SK-N-SH treated with all-trans-retinoic acid at 6 μM for 48 hours (cell line): ENCODE results near the gene PHKA2.
A peak's percentile ranks its signal among the peaks of the same experiment; 100 is the strongest.

Source experiments
- ATAC-seq: fragments of 200-7000 bp; cut with Tn5 transposase; 3 replicates; pipeline ENCODE4 v1.9.1; 2020; ENCODE audit warnings: mild to moderate bottlenecking, moderate library complexity
- BACH2 ChIP-seq: fragments of 250-450 bp; sonication (Bioruptor Pico); IDR thresholded peaks from 2 replicates; pipeline ENCODE4 v1.9.0; 2021; ENCODE audit warnings: mild to moderate bottlenecking, borderline replicate concordance
- CSDC2 ChIP-seq: fragments of 250-450 bp; sonication (Bioruptor Pico); IDR thresholded peaks from 2 replicates; pipeline ENCODE4 v1.5.0; 2020; ENCODE audit warnings: mild to moderate bottlenecking, moderate library complexity
- CSRNP3 ChIP-seq: fragments of 250-450 bp; sonication (Bioruptor Pico); IDR thresholded peaks from 2 replicates; pipeline ENCODE4 v1.5.1; 2021; ENCODE audit warnings: mild to moderate bottlenecking, moderate library complexity
- ESRRG ChIP-seq: fragments of 250-450 bp; sonication (Bioruptor Pico); IDR thresholded peaks from 2 replicates; pipeline ENCODE4 v1.6.1; 2021; ENCODE audit warnings: mild to moderate bottlenecking
- GLIS3 ChIP-seq: fragments of 250-450 bp; sonication (Bioruptor Pico); IDR thresholded peaks from 2 replicates; pipeline ENCODE4 v1.5.0; 2020; ENCODE audit warnings: mild to moderate bottlenecking, moderate library complexity
- ISL1 ChIP-seq: fragments of 250-450 bp; sonication (Bioruptor Pico); IDR thresholded peaks from 2 replicates; pipeline ENCODE4 v2.1.2; 2022; ENCODE audit warnings: mild to moderate bottlenecking, moderate library complexity
- OSR1 ChIP-seq: fragments of 250-450 bp; sonication (Bioruptor Pico); IDR thresholded peaks from 2 replicates; pipeline ENCODE4 v1.8.0; 2022; ENCODE audit warnings: moderate library complexity, mild to moderate bottlenecking, inconsistent platforms
- RARB ChIP-seq: fragments of 250-450 bp; sonication (Bioruptor Pico); IDR thresholded peaks from 2 replicates; pipeline ENCODE4 v1.8.0; 2021; ENCODE audit warnings: mild to moderate bottlenecking, moderate library complexity
- TCF4 ChIP-seq: fragments of 250-450 bp; sonication (Bioruptor Pico); IDR thresholded peaks from 2 replicates; pipeline ENCODE4 v1.8.0; 2021; ENCODE audit warnings: mild to moderate bottlenecking, moderate library complexity, borderline replicate concordance
- TOX ChIP-seq: fragments of 250-450 bp; sonication (Bioruptor Pico); IDR thresholded peaks from 2 replicates; pipeline ENCODE4 v1.8.0; 2021; ENCODE audit warnings: mild to moderate bottlenecking, moderate library complexity, borderline replicate concordance
- TSHZ2 ChIP-seq: fragments of 250-450 bp; sonication (Bioruptor Pico); IDR thresholded peaks from 2 replicates; pipeline ENCODE4 v1.5.0; 2020; ENCODE audit warnings: mild to moderate bottlenecking, moderate library complexity
- ZC3H10 ChIP-seq: fragments of 250-450 bp; sonication (Bioruptor Pico); IDR thresholded peaks from 2 replicates; pipeline ENCODE4 v1.5.1; 2021; ENCODE audit warnings: mild to moderate bottlenecking, moderate library complexity
- ZNF565 ChIP-seq: fragments of 450-650 bp; formaldehyde crosslinking; conservative IDR thresholded peaks from 2 replicates; pipeline ENCODE4 v1.5.0; 2020; ENCODE audit warnings: low read depth, mild to moderate bottlenecking, moderate library complexity
- ZNF70 ChIP-seq: fragments of 450-650 bp; formaldehyde crosslinking; IDR thresholded peaks from 2 replicates; pipeline ENCODE4 v1.5.0; 2020; ENCODE audit warnings: mild to moderate bottlenecking, moderate library complexity
- ZNF8 ChIP-seq: fragments of 450-650 bp; formaldehyde crosslinking; IDR thresholded peaks from 2 replicates; pipeline ENCODE4 v1.5.0; 2020; ENCODE audit warnings: mild to moderate bottlenecking, moderate library complexity
- TF ChIP-seq, protein P1 (sequence below): fragments of 250-450 bp; sonication (Bioruptor Pico); IDR thresholded peaks from 2 replicates; pipeline ENCODE4 v1.8.0; 2020; ENCODE audit warnings: mild to moderate bottlenecking, moderate library complexity, borderline replicate concordance
- TF ChIP-seq, protein P2 (sequence below): fragments of 250-450 bp; sonication (Bioruptor Pico); IDR thresholded peaks from 2 replicates; pipeline ENCODE4 v1.8.0; 2021; ENCODE audit warnings: low read depth, mild to moderate bottlenecking, moderate library complexity, borderline replicate concordance
- TF ChIP-seq, protein P3 (sequence below): fragments of 250-450 bp; sonication (Bioruptor Pico); IDR thresholded peaks from 2 replicates; pipeline ENCODE4 v1.5.1; 2020; ENCODE audit warnings: low read depth, mild to moderate bottlenecking, moderate library complexity

The PHKA2 gene

GRCh38 chrX:18994713-18995112 is 10.8 kb upstream of the PHKA2 start:
- peak; percentile 85 for ATAC-seq
- no peak for TF ChIP-seq OSR1 (CRISPR knock-in tag)
- TF ChIP-seq TSHZ2 (CRISPR knock-in tag), result no peak
- TF ChIP-seq CSDC2, result no peak
- TF ChIP-seq, protein P1, sequence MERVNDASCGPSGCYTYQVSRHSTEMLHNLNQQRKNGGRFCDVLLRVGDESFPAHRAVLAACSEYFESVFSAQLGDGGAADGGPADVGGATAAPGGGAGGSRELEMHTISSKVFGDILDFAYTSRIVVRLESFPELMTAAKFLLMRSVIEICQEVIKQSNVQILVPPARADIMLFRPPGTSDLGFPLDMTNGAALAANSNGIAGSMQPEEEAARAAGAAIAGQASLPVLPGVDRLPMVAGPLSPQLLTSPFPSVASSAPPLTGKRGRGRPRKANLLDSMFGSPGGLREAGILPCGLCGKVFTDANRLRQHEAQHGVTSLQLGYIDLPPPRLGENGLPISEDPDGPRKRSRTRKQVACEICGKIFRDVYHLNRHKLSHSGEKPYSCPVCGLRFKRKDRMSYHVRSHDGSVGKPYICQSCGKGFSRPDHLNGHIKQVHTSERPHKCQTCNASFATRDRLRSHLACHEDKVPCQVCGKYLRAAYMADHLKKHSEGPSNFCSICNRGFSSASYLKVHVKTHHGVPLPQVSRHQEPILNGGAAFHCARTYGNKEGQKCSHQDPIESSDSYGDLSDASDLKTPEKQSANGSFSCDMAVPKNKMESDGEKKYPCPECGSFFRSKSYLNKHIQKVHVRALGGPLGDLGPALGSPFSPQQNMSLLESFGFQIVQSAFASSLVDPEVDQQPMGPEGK (CRISPR knock-in tag), result no peak
- no peak for TF ChIP-seq BACH2 (CRISPR knock-in tag)
- TF ChIP-seq, protein P2, sequence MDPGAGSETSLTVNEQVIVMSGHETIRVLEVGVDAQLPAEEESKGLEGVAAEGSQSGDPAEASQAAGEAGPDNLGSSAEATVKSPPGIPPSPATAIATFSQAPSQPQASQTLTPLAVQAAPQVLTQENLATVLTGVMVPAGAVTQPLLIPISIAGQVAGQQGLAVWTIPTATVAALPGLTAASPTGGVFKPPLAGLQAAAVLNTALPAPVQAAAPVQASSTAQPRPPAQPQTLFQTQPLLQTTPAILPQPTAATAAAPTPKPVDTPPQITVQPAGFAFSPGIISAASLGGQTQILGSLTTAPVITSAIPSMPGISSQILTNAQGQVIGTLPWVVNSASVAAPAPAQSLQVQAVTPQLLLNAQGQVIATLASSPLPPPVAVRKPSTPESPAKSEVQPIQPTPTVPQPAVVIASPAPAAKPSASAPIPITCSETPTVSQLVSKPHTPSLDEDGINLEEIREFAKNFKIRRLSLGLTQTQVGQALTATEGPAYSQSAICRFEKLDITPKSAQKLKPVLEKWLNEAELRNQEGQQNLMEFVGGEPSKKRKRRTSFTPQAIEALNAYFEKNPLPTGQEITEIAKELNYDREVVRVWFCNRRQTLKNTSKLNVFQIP, result no peak
- TF ChIP-seq ZNF565 (CRISPR knock-in tag), result no peak
- TF ChIP-seq ISL1 (CRISPR knock-in tag), result no peak
- TF ChIP-seq RARB (CRISPR knock-in tag), result no peak
- TF ChIP-seq, protein P3, sequence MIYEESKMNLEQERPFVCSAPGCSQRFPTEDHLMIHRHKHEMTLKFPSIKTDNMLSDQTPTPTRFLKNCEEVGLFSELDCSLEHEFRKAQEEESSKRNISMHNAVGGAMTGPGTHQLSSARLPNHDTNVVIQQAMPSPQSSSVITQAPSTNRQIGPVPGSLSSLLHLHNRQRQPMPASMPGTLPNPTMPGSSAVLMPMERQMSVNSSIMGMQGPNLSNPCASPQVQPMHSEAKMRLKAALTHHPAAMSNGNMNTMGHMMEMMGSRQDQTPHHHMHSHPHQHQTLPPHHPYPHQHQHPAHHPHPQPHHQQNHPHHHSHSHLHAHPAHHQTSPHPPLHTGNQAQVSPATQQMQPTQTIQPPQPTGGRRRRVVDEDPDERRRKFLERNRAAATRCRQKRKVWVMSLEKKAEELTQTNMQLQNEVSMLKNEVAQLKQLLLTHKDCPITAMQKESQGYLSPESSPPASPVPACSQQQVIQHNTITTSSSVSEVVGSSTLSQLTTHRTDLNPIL (CRISPR knock-in tag), result no peak
- no peak for TF ChIP-seq ZNF8 (CRISPR knock-in tag)
- TF ChIP-seq ZC3H10 (CRISPR knock-in tag), result no peak
- no peak for TF ChIP-seq TCF4
- no peak for TF ChIP-seq ZNF70 (CRISPR knock-in tag)

- no peak for ATAC-seq
- TF ChIP-seq ZC3H10 (CRISPR knock-in tag) (no peak), RARB (CRISPR knock-in tag) (no peak), CSDC2 (no peak), GLIS3 (CRISPR knock-in tag) (no peak)
Measured at GRCh38 chrX:18992829-18993228, 8.9 kb upstream of the PHKA2 start.

GRCh38 chrX:18985186-18985435 is 1.2 kb upstream of the PHKA2 start:
- TF ChIP-seq ESRRG (CRISPR knock-in tag) (no peak), TCF4 (no peak), TSHZ2 (CRISPR knock-in tag) (no peak)
- TF ChIP-seq, all 23 proteins: peak for 0
- ATAC-seq, result peak; percentile 9

GRCh38 chrX:18984381-18985185 is 669 bp upstream of the PHKA2 start:
- ATAC-seq, result peak; percentile 90
- no peak for TF ChIP-seq CSRNP3 (CRISPR knock-in tag)
- TF ChIP-seq BACH2 (CRISPR knock-in tag), result no peak
- TF ChIP-seq TOX (CRISPR knock-in tag), result no peak
- no peak for TF ChIP-seq ZNF8 (CRISPR knock-in tag)
- no peak for TF ChIP-seq OSR1 (CRISPR knock-in tag)
- no peak for TF ChIP-seq ISL1 (CRISPR knock-in tag)
- TF ChIP-seq, protein P3 (CRISPR knock-in tag), result no peak
